Effector memory CD4-positive, alpha-beta T cell (primary cell): ENCODE data around the gene TMEM255B.

ENCODE experiments used
- DNase-seq, 3 donors: peaks; one replicate each; pipeline ENCODE4 v3.0.0-alpha.2; 2020
- H3K27ac ChIP-seq: 2 replicates; pipeline ENCODE4 v1.7.0; 2013; ENCODE audit warnings: mild to moderate bottlenecking, low read length, moderate library complexity; ENCODE audit not compliant: insufficient read depth, poor library complexity, severe bottlenecking
- H3K27me3 ChIP-seq: replicated peaks from 2 replicates; pipeline ENCODE4 v1.7.0; 2013; ENCODE audit warnings: mild to moderate bottlenecking, low read length; ENCODE audit not compliant: insufficient read depth, control insufficient read depth, poor library complexity, severe bottlenecking
- H3K36me3 ChIP-seq: 2 replicates; pipeline ENCODE4 v1.7.0; 2013; ENCODE audit warnings: mild to moderate bottlenecking, low read length, moderate library complexity; ENCODE audit not compliant: control insufficient read depth, insufficient read depth
- H3K4me1 ChIP-seq: 2 replicates; pipeline ENCODE4 v1.7.0; 2013; ENCODE audit warnings: low read length, mild to moderate bottlenecking; ENCODE audit not compliant: control insufficient read depth, insufficient read depth, poor library complexity, severe bottlenecking
- H3K4me3 ChIP-seq: 2 replicates; pipeline ENCODE4 v1.7.0; 2013; ENCODE audit warnings: low read length, low read depth, mild to moderate bottlenecking; ENCODE audit not compliant: insufficient read depth, poor library complexity, severe bottlenecking
- H3K9me3 ChIP-seq: 2 replicates; pipeline ENCODE4 v1.7.0; 2013; ENCODE audit warnings: mild to moderate bottlenecking, low read length, moderate library complexity; ENCODE audit not compliant: control insufficient read depth

Gene TMEM255B

GRCh38 chr13:113808058-113808834, 49.2 kb downstream of the TMEM255B start:
- Histone ChIP-seq H3K4me1 (no peaks in the 10 kb centered on the region), H3K27me3 (no peaks in the 10 kb centered on the region), H3K4me3 (no peak overlapping the region), H3K27ac (no peak overlapping the region), H3K36me3 (no peaks in the 10 kb centered on the region), H3K9me3 (no peaks in the 10 kb centered on the region)
- DNase-seq, result no peak

GRCh38 chr13:113809934-113810333, 50.9 kb downstream of the TMEM255B start:
- Histone ChIP-seq H3K4me1 (no peaks in the 10 kb centered on the region), H3K9me3 (no peaks in the 10 kb centered on the region), H3K36me3 (no peaks in the 10 kb centered on the region), H3K27me3 (no peaks in the 10 kb centered on the region), H3K27ac (no peak overlapping the region), H3K4me3 (no peak overlapping the region)
- DNase-seq, result no peak

GRCh38 chr13:113810640-113811039, 51.6 kb downstream of the TMEM255B start:
- no peak overlapping the region for H3K4me3 ChIP-seq
- no peak for DNase-seq
- no peaks in the 10 kb centered on the region for H3K36me3 ChIP-seq
- H3K9me3 ChIP-seq, result no peaks in the 10 kb centered on the region
- H3K27ac ChIP-seq, result no peak overlapping the region
- no peaks in the 10 kb centered on the region for H3K27me3 ChIP-seq
- no peaks in the 10 kb centered on the region for H3K4me1 ChIP-seq

GRCh38 chr13:113811081-113811928, 52.3 kb downstream of the TMEM255B start:
- H3K4me3 ChIP-seq, result no peak overlapping the region
- no peaks in the 10 kb centered on the region for H3K36me3 ChIP-seq
- no peaks in the 10 kb centered on the region for H3K4me1 ChIP-seq
- no peak overlapping the region for H3K27ac ChIP-seq
- DNase-seq, result no peak
- no peaks in the 10 kb centered on the region for H3K9me3 ChIP-seq
- no peaks in the 10 kb centered on the region for H3K27me3 ChIP-seq

GRCh38 chr13:113812178-113813040, 53.4 kb downstream of the TMEM255B start:
- Histone ChIP-seq H3K9me3 (no peaks in the 10 kb centered on the region), H3K4me1 (no peaks in the 10 kb centered on the region), H3K27ac (no peak overlapping the region), H3K4me3 (no peak overlapping the region), H3K27me3 (no peaks in the 10 kb centered on the region), H3K36me3 (no peaks in the 10 kb centered on the region)
- no peak for DNase-seq

GRCh38 chr13:113813070-113813748, 54.2 kb downstream of the TMEM255B start:
- no peaks in the 10 kb centered on the region for H3K4me1 ChIP-seq
- no peaks in the 10 kb centered on the region for H3K36me3 ChIP-seq
- H3K4me3 ChIP-seq, result no peak overlapping the region
- no peaks in the 10 kb centered on the region for H3K9me3 ChIP-seq
- H3K27me3 ChIP-seq, result no peaks in the 10 kb centered on the region
- H3K27ac ChIP-seq, result no peak overlapping the region
- no peak for DNase-seq

- Histone ChIP-seq H3K9me3 (no peaks in the 10 kb centered on the region), H3K4me3 (no peak overlapping the region), H3K36me3 (no peaks in the 10 kb centered on the region), H3K27me3 (no peaks in the 10 kb centered on the region), H3K4me1 (no peaks in the 10 kb centered on the region), H3K27ac (no peak overlapping the region)
- DNase-seq, result no peak
These were observed 54.9 kb downstream of the TMEM255B start for GRCh38 chr13:113813749-113814434.

GRCh38 chr13:113814435-113814821, 55.4 kb downstream of the TMEM255B start:
- Histone ChIP-seq H3K9me3 (no peaks in the 10 kb centered on the region), H3K36me3 (no peaks in the 10 kb centered on the region), H3K27ac (no peak overlapping the region), H3K4me1 (no peaks in the 10 kb centered on the region), H3K4me3 (no peak overlapping the region), H3K27me3 (no peaks in the 10 kb centered on the region)
- DNase-seq, result no peak
